NOMO-1 (cell line): Measurements from ENCODE around the gene EDA.

Source experiments
- DNase-seq, 2 experiments: peaks; one replicate each; lab custom pipeline; 2025; ENCODE audit not compliant: unreplicated experiment in 2 of 2; lab: John Stamatoyannopoulos, UW

The EDA gene

DNA sequence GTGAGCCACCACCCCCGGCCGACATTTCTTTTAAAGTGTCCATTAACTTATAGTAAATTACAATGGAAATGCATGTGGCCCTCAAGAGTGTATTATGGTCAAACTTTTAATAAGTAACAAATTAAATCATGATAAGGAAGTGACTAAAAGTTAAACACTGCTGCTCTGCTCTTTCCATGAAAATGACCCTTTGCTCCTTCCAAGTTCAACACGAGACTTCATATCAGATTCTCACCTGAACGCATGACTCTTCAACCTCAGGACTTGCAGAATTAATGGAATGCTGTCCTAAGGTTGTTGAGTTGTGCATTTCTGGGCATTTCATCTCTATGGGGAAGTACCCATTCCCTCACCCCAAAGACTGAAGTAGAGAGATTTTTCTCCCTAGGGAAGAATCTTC is 406.7 kb downstream of the EDA start:
- no peak for DNase-seq

DNA sequence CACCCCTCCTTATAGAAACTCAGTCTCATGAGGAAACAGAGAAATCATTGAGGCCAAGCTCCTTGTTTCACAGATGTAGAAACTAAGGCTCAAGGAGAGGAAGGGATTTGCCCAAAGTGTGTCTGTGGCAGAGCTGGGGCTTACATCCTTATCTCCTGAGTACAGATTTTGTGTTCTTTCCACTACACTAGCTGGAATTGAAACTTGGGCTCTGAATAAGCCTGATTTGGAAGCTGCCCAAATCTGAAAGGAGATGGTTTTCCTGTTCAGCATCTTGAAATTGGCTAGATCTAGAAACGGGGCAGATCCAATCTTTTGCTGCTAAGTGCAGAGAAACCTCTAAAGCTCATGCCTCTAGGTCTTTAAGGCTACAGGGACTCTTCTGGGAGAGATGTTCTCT is 409.6 kb downstream of the EDA start:
- no peak for DNase-seq

DNA sequence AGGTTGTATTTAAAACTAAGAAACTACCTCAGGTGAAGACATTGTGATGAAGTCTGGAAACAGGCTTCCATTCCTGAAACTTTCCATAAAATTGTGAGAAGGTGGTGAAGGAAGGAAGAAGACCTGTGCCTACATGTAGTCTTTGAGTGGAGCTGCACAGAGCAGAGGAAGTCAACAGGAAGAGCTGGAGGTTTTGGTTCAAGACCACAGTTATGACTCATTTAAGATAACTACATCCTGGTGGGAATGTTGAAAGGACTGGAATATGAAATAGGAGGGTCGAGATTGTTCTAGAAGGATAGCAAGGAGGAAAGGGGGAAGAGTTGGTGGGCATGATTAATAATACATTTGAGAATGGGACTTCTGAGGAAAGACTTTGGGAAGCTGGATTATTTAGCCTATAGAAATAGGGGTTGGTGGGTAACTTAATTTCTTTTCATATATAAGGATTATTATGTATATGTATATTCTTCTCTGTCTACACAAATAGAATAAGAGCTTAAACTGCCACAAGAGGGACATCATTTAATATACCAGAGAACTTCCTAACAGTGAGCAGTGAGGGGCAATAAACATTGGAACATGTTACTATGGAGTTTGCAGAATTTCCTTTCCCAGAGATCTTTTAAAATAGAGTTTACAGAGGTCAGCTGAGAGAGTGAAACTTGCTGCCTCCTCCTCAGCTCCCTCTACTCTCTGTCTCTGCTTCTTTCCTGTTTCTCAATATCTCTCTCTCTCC is 410.4 kb downstream of the EDA start:
- DNase-seq: no peak

DNA sequence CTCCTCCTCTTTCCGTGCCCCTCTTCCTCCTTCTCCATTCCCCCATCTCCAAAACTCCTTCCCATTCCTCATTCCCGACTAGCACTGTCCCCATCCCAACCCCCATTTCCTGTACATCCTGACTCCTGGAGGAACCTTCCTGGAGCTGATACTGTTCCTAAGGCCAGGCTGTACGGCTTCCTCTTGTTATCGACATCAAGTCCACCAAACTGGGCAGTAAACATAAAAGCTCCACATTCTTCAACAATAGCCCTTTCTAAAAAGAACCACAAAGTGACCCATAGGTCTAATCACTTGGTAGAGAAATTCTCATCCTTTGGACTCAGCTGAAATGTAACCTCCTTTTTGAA is 410.9 kb downstream of the EDA start:
- DNase-seq: no peak

DNA sequence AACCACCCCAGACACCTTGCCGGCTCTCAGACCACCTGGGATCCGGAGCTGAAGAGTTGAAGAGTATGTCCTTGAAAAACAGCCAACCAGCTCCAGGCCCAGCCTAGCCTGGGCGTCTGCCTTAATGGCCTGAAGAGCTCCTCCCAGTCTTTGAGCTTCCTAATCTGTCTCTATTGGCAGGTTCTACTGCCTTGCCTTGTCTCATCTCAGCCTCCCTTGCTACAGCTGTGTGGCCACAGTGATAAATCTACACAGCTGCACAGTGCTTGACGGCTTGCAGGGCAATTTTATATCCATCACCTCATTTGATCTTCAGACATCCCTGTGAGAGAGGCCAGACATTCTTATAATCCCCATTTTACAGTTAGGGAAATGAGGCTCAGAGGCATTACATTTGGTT is 413.9 kb downstream of the EDA start:
- DNase-seq: no peak

DNA sequence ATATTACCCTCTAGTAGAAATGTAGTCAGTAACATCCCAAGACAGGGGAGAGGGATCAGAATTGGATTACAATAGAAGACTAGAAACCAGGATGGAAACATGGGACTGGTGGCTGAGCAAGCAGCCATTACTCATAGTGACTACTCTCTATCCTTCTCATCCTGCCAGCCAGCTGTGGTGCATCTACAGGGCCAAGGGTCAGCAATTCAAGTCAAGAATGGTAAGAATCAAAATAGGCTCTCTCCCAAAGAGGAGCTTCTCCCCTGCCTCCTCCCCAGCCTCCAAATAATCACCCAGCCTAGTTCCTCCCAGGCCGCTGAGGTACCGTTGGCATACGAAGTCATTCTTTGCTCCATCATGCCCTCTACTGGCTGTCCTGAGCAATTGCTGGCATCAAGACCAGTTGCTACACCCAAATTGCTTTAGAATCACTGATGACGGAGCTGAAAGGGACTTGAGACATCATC is 414.4 kb downstream of the EDA start:
- DNase-seq: peak; percentile 8 to 60

DNA sequence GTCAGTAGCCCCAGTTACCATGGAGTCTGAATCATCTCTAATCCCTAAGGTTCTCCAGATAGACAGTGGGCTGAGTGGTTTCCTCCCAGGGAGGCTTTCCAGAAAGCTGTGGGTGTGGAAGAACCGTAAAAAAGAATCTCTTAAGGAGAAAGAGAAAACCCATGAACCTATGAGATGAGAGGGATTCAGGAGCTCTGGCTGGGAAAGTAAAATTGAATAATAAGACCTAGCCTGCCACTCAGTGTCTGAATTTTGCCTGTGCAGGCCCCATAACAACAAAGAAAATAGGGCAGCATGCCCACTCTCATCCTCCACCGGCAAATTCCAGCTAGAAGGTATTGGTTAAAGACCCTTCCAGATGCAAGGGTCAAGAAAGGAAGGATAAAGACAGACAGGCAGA is 416.9 kb downstream of the EDA start:
- DNase-seq: no peak

DNA sequence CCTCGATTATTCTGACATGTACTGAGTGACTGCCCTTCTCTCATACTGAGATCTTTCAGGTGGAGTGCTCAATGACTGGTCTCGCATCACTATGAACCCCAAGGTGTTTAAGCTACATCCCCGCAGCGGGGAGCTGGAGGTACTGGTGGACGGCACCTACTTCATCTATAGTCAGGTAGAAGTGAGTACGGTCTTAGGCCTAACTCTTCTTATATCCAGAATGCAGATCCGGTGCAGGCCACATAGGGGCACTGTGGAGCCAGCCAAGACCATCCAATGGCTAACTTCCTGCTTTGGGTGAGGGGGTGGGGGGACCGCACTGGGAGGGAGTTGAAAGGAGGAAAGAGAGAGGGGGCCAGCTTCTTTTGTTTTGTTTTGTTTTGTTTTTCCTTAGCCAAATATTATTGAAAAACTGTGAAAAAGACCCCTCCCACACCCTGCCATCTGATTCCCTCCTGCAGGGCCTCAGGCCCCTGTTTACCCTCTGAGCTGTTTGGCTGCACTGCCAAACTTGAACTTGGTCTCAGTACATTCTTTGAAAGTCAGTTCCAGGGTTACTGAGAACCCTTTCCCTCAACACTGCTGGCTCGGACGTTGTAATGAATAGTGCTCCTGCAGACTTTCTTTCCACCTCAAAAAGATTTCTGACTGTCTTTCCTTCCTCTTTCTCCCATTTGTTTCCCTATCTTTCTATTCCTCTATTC is 417.6 kb downstream of the EDA start:
- peak; percentile 3 to 23 for DNase-seq

DNA sequence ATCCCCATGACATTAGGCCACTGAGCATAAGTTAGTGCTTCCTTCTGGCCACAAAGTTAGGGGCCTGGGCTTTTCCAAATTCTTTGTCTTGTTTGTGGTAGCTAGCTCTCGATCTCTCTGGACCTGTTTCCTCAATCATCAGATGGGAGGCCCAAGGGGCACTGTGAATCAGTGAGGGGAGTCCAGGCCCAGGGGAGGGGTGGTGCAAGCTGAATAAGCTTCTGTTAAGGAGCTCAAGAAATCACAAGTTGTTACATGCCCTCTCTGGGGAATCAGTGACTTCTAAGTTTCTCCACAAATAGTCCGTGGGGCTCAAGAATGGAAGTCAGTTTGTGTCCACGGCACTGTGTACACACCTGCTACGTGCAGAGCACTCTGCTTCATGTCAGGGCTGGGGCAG is 418.7 kb downstream of the EDA start:
- DNase-seq: no peak

DNA sequence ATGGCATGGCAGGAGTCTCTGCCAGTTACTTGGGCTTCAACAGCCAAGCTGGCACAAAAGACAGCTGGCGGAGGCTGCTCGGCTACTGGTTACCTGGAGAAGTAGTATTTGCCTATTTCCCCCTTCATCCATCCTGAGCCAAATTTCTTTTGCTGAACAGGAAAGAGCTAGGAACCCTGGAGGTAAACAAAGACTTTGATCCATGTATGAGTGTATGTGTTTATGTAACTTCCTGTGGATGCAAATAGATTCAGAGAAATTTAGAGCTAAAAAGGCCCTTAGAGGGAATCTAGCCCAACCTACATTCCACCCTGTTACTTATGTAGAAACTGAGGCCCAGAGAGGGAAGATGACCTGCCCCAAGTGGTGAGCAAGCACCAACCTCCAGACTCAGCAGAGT is 422.6 kb downstream of the EDA start:
- DNase-seq: no peak

DNA sequence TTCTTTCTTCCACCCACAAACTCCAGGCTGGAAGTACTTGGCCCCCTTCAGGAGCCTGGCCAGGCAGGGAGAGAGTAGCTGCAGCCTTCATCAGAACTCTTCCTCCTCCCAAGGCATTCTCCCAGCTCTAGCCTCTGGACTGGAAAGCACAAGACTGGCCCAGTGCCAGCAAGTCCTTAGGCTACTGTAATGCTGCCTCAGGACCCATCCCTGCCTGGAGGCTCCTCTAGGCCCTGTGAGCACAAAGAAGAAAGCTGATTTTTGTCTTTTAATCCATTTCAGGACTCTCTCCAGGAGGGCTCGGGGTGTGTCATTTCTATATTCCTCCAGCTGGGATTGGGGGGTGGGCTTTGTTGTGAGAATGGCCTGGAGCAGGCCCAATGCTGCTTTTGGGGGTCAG is 423.0 kb downstream of the EDA start:
- DNase-seq: no peak

DNA sequence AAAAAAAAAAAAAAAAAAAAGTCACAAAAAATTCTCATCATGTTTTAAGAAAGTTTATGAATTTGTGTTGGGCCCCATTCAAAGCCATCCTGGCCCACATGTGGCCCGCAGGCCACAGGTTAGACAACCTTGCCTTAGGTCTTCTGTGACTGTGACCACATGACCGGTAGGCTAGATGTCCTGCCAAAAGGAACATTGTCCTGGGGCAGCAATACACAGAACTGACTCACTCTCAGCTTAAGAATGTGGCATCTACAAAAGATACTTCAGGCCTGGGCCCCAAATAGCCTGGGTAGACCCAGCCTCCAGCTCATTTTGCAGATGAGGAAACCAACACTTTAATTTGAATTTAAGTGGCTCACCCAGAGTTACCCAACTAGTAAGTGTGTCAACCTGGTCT is 423.8 kb downstream of the EDA start:
- no peak for DNase-seq

DNA sequence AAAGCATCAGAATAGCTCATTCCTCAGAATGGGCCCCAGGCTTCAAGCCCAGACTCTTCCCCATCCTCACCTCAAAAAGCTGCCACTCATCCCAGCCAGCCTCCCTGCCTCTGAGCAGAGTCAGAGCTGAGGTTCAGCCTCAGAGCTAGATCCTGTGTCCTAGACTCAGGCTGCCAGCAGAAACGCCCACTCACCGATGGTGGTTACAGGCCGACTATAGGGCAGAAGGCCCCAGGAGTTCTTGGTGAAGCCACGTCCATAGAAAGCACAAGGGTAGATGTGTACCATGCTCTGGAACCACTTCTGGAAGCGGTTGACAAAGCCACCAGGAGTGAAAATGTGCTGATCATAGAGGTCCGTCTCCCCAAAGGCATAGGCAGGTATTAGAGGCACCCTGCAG is 426.1 kb downstream of the EDA start:
- DNase-seq: no peak

DNA sequence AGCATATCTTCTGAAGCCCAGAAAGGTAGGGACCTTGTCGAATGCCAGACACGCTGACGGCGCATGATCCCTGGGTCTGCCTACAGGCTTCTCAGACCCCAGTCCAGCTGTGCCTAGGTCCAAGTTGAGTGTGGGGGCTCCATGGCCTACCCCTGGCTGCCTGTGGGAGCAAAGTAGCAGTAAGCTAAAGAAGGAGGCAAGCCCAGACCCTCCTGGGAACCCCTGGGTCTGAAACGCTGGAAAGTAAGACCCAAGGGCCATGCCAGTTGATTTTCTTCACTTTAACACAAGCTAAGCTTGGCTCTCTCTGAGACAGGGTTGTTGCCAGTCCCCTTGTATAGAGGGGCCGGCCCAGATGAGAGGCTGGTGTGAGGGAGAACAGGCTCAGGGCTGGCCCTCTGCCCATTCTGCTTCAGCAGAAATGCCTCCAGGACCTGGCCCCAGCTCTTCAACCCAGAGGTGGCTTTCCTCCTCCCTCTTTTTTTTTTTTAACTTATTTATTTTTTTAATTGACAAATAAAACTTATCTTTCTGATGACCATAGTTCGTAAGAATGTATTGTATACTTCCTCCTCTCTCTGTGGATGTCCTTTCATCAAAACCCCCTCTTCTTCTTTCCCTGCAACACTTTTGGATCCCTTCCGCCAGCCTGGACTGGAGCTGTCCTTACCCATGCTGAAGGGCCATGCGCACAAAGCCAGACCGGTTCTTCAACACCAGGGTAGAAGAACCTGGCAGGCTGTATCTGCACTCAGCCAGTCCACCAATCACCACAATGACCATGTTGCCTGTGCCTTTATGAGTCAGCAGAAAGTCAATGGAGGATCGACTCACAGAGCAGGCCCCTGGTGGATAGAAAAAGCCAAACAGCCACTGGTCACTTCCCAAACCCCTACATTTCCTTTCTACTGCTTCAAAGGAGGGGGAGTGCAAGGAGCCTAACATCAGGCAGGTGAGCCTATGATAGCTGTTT is 426.8 kb downstream of the EDA start:
- no peak for DNase-seq

DNA sequence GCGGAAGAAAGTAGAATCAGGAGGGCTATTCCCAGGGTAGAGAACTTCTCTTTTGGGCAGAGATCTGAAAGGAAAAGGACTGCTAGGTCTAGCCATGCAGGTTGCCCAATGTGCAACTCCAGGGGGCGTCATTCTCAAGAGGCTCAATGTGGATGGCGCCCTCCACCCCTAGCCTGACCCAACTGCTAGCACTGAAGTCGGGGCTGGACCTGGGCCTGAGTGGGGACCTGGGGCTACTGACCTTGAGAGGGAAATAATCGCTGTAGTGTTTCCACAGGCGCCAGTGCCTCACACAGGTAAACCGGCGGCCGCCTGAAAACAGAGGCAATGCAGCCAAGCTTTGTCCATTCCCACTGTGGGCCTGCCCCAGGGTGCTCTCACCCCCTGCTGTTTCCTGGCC is 427.8 kb downstream of the EDA start:
- DNase-seq: no peak

DNA sequence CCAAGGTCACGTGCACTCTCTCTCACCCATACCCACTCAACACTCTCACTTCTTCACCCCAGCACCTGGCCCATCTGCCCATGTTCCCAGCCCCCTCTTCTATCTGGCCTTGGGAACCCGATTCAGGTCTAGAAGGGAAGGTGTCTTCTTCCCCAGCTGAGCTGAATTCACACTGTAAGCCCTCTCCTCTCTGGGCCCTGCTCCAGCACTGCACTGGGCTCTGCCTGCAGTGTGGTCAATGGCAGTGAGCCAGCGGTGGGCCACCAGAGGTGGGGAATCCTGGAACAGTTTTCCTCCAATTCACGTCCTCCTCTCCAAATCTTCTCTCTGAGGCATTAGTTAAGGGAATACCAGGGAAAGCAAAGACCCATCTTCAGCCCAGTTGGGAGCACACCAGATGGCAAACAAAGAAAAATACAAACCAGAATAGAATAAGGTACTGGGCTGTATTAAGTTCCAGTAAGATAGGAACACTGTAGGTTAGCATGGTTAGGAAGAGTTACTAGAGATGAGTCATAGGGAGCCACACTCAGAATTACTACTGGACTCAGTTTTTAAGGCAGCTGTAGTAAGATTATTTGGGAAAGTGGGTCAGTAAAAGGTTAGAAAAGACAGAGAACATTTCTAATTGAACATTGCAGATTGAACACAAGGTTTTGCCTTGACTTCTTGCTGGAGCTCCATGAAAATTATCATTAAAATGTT is 428.8 kb downstream of the EDA start:
- DNase-seq: no peak

DNA sequence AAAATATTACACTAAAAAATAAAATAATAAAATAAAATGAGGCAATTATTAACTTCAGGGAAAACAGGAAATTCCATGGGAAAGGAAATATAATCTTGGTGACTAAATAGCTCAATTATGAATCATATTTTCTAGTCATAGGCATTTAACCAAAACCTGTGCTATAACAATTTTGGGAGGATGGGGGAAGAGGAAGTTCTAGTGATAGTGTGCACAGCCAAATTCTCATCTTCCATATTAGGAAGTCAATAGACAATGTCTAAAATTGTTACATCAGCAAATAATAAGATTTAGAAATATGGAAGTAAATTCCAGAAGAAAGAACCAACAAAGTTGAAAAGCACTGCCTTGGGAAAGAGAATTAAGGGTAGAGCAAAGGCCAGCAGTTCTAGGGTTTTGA is 431.1 kb downstream of the EDA start:
- DNase-seq: no peak

DNA sequence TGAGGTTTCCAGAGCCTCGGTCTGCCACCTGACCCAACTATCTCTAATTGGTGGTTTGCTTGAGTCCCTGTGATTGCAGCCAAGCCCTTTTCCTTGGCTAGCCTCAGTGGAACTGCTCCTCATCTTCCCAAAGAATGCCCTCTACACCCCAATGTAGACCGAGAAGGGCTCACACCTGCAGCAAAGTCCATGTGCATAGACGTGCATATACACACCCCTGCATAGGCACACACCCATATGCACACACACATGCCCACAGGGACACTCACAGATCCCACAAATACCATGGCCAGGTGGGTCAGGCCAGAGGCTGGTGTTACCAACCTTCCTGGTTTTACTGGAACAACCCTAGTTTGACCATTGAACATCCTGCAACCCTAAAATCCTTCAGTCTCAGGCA is 433.5 kb downstream of the EDA start:
- DNase-seq: no peak

DNA sequence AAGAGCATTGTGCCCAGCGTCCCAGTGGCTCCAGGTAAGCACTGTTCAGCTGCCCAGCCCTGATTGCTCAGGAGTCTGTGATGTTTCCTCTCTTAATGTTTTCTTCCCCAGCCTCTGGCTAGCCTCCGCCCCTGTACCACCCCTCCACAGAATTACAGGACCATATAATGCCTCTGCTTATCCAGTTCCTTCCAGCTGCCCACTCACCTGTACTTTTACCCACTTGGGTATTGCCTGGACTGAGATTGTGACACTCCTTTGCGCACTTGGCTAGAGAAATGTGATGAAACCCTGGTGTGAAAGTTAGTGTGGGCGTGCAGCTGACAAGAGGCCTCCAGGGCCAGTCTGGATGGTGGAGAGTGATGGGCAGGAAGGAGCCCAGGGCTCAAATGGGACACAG is 434.0 kb downstream of the EDA start, which contains the start of gene AWAT2:
AWAT2 (minus strand) TSS at position 14 of the 400 bp plus-strand sequence; CDS start at position 8, 6 bp downstream.
- DNase-seq: no peak

DNA sequence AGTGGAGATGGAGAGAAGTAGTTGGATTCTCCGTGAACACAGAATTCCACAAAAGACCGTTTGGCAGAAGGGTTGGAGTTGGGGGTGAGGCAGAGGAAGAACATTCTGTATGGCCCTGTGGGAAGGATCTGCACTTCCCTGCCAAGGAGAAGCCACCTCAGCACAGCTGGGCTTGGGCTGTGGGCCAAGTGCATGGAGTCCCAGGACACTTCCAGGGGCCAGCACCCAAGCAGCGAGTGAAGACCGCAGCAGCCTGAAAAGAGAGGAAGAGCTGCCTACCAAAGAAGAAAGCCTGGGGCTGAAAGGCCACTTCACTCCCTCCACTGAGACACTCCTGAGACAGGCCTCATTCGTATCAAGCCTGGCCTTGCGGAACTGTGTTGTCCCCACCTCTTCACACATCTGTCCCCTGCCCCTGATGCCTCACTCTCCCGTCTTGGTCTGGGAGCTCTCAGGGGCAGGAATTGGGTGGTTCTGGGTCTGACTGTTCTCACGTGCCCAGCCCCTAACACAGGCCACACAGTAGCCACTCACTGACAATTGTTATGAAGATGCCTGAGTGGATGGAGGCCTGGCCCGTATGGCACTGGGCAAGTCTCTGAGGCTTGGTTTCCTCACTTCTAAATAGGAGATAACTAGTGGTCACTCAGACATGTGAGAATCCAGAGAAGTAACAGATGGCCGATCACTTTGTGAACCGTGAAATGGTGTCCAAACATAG is 437.1 kb downstream of the EDA start:
- no peak for DNase-seq
